NCI-H2107 treated with DMSO at 0.1 percent for 48 hours (cell line): ENCODE data around the gene NHLH2.

Experiments used
- DNase-seq: peaks from one replicate; lab custom pipeline; 2025; ENCODE audit not compliant: unreplicated experiment; lab: John Stamatoyannopoulos, UW

Gene NHLH2

DNA sequence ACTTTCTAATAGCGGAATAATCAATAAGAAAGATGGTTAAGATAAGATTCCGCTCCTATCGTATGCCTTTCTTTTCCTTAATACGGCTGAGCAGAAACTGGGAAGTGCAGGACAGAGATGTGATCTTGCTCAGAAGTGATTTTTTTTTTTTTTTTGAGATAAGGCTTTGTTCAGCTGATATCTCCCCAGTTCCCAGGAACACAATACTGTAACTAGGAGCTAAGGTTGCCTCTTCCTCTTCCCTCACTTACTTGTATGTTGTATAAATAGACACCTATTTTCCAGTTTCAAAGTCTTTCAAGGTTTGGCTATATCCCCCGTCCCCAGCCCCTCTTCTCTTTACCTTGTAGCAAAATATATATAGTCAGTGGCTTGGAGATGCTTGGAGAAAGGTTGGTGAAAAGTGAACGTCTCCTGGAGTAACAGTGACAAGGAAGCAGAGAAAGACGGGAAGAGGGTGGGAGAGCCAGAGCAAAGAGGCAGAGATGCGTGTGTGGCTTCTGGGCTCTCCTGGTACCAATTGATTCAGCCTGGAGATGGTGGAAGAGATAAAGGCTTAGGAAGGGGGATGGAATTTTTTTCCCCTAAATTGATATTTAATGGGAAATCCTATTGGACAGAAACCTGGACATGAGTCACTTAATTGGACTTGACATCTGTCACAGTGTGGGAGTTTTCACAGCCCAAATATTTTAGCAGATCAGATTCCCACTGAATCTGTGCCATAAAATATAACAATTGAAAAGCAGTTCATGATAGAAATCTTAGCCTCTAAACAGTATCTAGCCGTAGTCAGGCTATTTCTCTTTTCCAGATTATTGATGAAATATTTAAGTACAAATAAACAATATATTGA is at the start of gene NHLH2:
NHLH2 (minus strand) TSS at position 522 of the 856 bp plus-strand sequence. CDS start 2,754 bp downstream, outside the sequence.
- DNase-seq: no peak

DNA sequence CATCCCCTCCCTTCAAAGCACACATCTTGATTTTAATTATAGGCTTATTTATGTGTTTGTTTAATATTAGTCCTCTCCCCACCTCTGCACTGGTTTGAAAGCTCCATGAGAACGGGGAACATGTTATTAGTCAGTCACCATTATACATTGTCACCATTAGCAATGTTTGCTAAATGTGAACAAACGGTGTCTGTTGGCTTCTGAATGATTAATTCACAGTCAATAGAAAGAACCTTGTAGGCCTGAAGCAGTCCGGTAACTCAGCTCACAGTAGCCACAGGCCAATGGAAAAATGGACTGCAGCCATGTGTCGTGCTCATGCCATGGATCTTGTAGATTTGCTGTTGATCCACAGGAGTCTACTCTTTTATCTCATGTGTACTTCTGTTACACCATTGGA is 49.7 kb upstream of the NHLH2 start:
- no peak for DNase-seq

DNA sequence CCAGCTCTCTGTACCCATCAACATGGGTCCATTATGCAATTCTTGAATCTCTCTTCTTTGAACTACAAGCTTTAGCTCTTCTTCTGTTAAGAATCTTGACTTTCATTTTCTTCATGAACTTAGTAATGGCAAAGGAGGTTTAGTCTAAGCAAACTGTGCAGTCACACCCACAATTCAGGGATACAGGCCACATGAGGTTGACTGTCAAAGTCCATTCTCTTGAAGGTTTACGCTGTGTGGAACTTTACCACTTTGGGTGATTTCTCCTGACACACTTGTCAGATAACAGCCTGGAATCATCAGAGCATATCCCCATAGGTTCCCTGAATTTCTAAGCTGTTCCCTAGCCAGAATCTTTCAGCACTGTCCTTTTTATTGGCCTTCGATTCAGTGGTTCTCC is 48.0 kb upstream of the NHLH2 start:
- DNase-seq: no peak

DNA sequence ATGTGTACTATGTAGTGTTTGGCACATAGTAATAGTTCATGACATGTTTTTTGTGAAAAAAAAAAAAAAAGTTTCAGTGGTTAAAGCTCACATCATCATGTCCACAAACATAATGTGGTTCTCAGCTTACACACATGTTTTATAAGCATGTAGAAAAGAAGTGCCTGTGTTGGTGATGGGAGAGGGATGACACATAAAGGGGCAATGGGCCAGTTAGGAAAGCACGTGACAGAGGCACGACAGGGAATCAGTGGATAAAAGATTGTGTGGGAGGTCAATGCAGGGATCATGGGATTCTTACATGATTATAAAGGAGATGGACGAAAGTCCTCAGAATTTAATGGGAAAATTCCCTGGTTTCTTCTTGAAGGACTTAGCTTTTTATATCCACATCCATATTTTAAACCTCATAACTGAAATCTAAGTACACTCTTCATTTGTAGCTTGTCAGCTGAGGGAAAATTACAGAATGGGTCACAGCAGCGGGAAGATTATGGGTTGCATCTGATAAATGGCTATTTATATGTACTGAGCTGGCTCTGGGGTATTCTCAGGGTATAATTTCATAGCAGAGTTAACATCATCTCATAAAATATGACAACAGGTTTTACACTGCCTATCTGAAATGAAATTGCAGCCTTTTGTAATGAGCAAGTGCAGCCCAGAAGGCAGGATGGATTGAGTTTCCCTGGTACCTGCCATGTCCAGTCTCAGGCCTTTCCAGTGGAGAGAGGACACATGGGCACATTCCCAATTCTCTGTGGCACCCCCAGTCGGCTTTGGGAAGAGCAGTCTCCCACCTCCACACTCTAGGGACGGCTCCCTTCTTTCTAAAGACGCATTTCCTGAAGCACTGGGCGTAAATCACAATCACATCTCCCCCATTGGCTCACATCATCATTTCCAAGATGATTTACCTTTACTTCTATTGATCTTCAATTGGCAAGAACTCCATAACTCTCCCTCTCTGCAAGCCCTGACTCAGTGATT is 42.3 kb upstream of the NHLH2 start:
- no peak for DNase-seq

DNA sequence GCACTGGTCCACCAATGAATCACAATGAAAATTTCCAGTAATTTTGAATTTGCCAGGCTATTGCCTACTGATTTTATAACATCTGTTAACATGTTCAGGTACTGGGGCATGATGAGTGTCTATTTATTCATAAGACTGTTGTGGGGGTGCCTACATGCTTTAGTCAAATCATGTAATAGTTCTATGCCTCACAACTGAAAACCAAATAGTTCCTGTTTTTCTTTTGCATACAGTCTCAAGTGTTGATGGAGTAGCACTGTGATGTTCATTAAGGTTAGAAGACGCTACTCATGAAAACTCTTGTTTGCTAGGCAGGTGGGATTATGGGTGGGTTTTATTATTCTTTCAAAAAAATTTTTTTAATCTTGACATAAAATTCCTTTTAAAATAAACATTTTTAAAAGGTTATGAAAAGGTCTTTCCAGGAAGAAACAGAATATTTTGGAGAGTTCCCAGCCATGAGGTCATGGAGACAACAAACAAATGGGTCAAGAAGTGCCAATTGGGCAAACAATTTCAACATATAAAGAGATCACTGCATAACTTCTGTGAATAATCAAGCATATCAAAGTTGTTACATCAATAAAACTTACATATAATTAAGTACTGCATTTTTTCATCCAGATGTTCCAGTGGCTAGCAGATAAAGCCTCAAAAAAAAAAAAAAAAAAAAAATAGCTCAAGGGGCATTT is 40.2 kb upstream of the NHLH2 start:
- no peak for DNase-seq

DNA sequence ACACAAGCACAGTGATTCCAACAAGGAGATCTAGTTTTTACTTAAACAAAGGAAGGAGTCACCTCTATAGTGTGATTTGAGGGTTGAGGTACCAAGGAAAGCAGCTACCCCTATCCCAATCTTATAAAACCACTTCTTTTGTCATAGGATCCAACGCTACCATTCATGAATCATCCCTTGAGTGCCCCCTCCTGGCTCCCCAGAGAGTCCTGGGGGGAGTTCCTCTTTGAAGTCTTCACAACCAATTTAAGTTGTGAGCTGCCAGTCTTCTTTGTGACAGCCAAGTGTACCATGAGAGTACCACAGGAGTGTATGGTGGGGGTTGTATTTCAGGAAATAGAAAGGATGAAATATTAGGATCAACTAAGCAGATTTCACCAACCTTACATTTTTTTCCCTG is 39.1 kb upstream of the NHLH2 start:
- DNase-seq: no peak

DNA sequence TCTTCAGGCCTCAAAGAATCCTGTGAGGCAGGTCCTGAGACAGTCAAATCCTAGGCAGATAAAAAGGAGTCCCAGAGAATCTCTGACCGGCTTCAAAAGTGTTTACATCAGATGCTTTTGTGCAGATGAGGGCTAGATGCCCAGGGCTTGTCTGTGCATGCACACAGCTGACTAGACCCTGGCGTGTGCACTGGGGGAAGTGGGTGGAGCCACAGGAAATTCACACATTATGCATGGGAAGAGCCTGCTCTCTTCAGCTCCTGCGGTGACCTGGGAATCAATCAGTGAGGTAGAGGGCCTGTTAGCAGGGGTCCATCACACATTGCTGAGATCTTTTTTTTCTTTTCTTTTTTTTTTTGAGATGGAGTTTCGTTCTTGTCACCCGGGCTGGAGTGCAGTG is 36.6 kb upstream of the NHLH2 start:
- DNase-seq: no peak

DNA sequence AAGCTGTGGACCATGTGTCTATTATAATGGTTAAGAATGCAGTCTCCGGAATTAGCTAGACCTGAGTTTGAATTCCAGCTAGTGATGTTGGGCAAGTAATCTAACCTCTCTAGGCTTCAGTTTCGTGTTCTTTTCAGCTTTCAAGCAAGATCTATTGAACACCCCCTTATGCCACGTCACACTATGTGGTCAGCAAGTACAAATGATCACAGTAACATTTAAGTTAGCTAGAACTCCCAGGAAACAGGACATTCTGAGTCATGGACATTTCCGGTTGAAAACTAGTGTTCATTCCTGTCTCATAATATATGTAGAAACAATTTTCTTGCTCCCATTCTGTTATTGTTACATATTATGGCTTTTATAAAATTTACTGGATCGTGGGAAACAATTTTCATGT is 34.0 kb upstream of the NHLH2 start:
- DNase-seq: no peak

DNA sequence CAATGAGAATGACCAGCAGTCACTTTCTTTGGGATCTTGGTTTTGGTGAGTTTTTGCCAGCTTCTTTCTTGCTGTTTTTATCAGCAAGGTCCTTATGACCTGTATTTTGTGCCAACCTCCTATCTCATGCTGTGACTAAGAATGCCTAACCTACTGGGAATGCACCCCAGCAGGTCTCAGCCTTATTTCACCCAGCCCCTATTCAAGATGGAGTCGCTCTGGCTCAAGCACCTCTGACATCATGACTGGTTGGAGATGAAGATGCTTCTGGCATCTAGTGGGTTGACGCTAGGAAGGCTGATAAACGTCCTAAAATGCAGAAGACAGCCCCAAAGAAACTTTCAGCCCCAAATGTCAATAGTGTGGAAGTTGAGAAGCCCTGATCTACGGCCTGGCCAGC is 33.6 kb upstream of the NHLH2 start:
- no peak for DNase-seq

DNA sequence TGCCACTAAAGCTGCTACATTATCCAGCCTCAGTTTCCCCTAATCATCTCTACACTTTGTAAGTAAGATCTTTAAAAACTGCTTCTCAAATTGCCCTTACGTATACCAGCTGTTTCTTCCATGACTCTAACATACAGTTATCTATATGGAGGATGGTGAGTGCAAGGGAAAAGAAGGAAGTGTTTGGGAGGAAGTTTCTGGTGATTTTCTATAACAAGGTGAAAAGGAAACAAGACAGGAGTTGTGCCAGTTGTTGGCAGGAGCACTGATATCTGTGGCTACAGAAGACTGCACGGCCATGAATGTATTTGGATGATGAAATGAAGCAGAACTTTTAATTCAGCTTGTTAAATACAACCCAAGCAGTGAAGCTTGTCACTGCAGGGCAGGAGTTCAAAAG is 32.3 kb upstream of the NHLH2 start:
- DNase-seq: no peak

DNA sequence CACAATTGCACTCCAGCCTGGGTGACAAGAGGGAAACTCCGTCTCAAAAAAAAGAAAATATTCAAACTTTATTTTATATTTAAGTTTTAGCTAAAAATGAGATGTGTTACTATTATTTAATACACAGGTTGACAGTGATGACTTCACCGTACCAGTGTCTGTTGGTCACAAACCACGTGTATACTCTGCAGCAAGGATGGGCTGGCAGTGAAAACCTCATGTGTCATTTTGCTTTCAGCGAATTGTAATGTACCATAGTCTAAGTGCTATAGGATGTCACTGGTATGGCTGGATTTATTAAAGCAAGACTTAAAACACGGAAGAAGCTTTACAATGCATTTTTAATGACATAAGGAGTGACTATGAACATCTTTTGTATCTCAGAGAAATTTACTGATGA is 28.1 kb upstream of the NHLH2 start:
- no peak for DNase-seq

DNA sequence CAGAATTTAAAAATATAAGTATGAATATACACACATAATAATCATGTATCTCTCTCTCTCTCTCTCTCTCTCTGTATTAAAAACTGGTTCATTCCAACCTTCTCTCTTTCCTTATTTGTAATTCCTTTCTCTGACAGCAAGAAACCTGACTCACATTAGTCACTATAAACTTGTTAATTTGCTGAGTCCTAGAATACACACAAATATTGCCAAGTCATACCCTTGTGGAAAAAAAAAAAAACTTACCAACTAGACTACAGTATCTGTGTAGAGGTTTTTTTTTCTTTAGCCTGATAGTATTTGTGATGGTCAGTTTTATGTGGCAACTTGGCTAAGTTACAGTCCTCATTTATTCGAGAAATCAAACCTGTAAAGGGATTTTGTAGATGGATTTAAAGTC is 26.3 kb upstream of the NHLH2 start:
- no peak for DNase-seq

DNA sequence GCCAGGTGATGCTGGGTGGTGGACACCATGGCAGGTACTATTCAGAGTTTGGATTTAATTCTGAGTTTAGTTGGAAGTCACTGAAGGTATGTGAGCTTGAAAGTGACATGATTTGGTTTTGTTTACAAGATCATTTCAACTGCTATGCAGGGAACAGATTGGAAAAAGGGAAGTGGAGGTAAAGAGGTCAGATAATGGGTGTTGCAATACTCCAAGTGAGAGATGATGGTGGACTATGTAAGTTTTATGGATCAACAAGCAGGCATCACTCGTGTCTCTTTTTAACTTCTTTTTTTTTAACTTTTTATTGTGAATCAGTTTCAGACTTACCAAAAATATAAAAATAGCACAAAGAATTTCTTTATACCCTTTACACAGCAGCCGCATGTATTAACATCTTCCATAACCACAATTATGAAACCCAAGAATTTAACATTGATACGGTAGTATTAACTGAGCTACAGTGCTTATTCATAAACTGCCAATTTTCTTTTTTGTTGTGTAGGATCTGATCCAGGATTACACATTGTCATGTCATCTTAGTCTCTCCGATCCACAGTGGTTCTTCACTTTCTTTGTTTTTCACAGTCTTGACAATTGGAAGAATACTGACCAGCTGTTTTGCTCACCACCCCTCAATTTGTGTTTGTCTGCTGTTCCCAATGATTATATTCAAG is 24.9 kb upstream of the NHLH2 start:
- no peak for DNase-seq

DNA sequence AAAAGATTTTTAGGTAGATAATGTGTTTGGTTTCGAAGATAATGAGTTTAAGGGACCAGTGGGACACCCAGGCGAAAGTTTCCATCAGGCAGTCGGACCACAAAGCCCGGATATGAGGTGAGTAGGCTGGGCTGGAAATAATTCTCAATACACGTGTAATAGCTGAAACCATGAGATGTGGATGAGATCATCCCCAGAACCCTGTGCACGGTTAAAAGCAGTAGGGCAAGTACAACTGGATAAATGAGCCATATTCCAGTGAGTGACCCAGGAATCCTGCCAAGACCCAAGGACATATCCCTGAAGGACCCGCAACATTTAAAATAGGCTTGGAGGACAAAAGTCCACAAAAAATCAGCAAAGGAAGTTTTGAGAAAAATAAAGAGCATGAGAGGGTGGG is 21.5 kb upstream of the NHLH2 start:
- DNase-seq: no peak

DNA sequence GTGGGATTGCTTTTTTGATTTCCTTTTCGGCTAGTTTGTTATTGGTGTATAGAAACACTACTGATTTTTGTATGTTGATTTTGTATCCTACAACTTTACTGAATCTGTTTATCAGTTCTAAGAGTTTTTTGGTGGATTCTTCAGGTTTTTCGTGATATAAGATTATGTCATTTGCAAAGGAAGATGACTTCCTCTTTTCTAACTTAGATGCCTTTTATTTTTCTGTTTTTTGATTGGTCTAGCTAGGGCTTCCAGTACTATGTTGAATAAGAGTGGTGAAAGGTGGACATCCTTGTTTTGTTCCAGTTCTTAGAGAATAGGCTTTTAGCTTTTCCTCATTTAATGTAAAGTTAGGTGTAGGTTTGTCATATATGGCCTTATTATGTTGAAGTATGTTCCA is 13.1 kb upstream of the NHLH2 start:
- no peak for DNase-seq

DNA sequence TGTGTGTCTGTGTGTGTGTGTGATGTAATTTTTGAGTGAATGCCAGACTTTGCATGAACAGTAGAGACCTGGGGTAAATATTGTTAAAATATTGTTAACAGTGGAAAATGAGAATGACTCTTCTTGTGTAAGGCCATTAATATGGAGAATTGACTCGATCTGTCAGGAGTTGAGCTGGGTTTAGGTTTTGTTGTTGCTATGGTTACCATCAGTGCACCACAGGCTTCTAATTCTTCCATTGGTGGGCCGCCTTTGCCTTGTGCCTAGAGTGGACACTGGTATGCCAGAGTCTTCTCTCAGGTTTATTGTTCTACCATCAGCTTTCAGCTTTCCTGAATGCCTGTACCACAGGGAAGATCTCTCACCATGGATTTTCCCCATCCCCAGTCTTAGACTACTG is 10.0 kb upstream of the NHLH2 start:
- no peak for DNase-seq

DNA sequence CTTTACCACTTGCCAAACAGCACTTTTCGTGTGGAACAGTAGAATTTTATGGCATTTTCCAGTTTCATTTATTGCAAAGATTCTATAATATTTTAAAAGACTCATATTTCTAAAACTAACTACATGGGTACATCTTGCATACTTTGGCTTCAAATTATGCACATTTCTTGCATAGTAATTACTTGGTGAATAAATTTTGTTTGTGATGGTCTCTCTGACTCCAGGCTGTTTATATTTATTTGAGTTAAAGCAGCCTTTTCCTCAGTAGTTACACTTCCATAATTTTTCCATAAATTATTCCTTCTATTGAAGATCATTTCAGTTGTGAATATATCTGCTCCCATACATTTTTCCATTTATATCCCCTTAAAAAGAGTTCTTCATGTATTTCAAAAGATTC is 6.9 kb upstream of the NHLH2 start:
- no peak for DNase-seq

DNA sequence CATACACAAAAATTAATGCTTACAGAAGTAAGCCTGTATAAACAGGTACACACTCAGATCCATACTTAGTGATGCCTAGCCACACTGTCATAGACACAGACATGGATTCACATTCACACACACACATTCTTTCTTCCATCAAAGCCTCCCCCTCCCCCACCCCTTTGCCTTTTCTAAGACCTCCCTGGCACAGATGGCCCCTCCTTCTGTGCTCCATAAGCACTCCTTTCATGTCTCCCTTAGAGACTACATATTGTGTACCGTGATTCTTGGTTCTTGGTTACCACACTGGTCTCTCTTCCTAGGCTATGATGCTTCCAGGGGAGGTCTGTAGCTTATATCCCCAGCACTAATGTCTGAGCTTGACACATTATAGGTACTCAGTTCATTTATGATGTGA is 2.0 kb upstream of the NHLH2 start:
- no peak for DNase-seq

DNA sequence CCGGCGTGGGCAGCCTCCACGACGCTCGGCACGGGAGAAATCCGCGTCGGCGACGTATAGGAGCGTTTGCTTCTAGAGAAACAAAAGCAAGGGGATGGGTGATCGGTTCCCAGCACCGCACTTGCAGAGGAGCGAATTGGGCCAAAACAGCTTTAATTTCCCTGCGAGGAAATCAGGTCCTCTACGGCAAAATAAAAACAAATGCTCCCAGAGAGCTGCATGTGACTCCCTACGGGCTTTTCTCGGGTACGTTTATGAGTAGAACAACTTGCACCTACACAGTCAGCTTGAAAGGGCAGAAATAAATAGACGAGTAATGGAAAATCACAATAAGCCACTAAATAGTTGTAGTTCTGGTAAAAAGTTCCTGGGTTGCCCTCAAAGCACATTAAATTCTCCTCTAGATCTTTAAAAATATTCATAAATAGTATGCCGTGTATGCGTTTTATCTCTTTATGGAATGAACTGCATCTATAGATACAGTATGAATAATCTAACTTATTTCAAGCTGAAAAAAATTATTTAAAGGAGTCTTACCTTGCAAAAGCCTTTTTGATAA is 1.2 kb downstream of the NHLH2 start:
- DNase-seq: no peak

DNA sequence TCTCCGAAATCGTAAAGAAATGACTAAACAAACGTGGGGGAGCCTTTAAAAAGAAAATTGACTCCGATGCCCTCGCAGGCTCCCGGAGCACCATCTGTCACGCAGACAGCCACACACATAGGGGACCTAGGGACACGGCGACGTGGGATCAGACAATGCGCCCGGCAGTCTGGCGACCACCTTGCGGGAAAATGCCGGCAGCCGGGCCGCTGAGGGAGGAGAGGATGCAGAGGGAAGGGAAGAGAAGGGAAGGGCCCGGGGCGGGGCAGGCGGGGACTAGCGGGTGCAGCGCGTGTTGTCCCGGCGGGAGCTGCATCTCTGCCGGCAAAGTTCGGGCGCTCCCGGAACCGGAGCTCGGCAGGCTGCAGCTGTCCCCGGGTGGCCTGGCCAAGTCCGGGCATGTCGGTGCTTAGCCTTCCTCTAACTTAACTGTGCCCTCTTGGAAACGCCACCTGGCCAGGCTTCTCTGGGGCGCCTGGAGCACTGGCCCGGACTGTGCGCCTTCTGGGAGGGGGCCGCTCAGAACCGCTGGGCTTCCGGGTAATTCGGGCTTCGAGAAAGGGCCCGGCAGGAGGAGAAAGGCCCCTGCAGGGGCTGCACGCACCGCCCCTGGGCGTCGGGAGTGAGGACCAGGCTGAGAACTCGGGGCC is 1.8 kb downstream of the NHLH2 start:
- DNase-seq: no peak
